NCI-H146 (cell line): ENCODE results near the gene BPNT1.
"Not testable (repeated sequence)": the region's sequence is repeated elsewhere in the genome, so short reads cannot be mapped to it uniquely, and the experiment has no call there.

Source experiments
- DNase-seq: peaks from one replicate; lab custom pipeline; 2025; lab: John Stamatoyannopoulos, UW

The BPNT1 gene

GRCh38 chr1:220077887-220078286, 11.7 kb downstream of the BPNT1 start:
- no peak for DNase-seq

- DNase-seq = no peak
Measured at GRCh38 chr1:220076861-220077762, 12.5 kb downstream of the BPNT1 start.

- no peak for DNase-seq
Measured at GRCh38 chr1:220067269-220068204, 22.1 kb downstream of the BPNT1 start.

- DNase-seq = no peak
Measured at GRCh38 chr1:220062629-220063028, 27.0 kb downstream of the BPNT1 start.

GRCh38 chr1:220060876-220061275, 28.7 kb downstream of the BPNT1 start:
- DNase-seq = no peak

- no peak for DNase-seq
Measured at GRCh38 chr1:220056374-220056773, 33.2 kb downstream of the BPNT1 start.

GRCh38 chr1:220046052-220046930, 43.3 kb downstream of the BPNT1 start, which contains the start of gene EPRS1:
TSS of gene EPRS1 (minus strand) at chr1:220046505. CDS start at chr1:220046388, 117 bp downstream.
- DNase-seq = peak; percentile 97

- peak; percentile 16 for DNase-seq
Measured at GRCh38 chr1:220045356-220046051, 44.1 kb downstream of the BPNT1 start.

- no peak for DNase-seq
Measured at GRCh38 chr1:220044678-220045355, 44.8 kb downstream of the BPNT1 start.

GRCh38 chr1:220043646-220044045, 45.9 kb downstream of the BPNT1 start:
- no peak for DNase-seq

- DNase-seq = no peak
Measured at GRCh38 chr1:220040028-220040596, 49.5 kb downstream of the BPNT1 start.

- no peak for DNase-seq
Measured at GRCh38 chr1:220038640-220039039, 50.9 kb downstream of the BPNT1 start.

- not testable (repeated sequence) for DNase-seq
Measured at GRCh38 chr1:220037810-220038209, 51.8 kb downstream of the BPNT1 start.

GRCh38 chr1:220032911-220033310, 56.7 kb downstream of the BPNT1 start:
- no peak for DNase-seq

GRCh38 chr1:220031287-220031686, 58.3 kb downstream of the BPNT1 start:
- DNase-seq = no peak

- DNase-seq = no peak
Measured at GRCh38 chr1:220028346-220028895, 61.2 kb downstream of the BPNT1 start.

GRCh38 chr1:220019071-220019470, 70.5 kb downstream of the BPNT1 start:
- no peak for DNase-seq

- no peak for DNase-seq
Measured at GRCh38 chr1:220013497-220013896, 76.1 kb downstream of the BPNT1 start.

- DNase-seq = no peak
Measured at GRCh38 chr1:220012259-220012658, 77.3 kb downstream of the BPNT1 start.

GRCh38 chr1:220011620-220012019, 78.0 kb downstream of the BPNT1 start:
- DNase-seq = no peak
